ENCODE results near the gene MTG1. TPM values are rescaled to one million over a fixed set of nuclear protein-coding genes. Genes with fewer than 3 reads are reported as not detected.
A peak's percentile ranks its signal among the peaks of the same experiment; 100 is the strongest.

Gene MTG1
- total and polyA plus RNA-seq, 2 donors (not counting 1 experiment from before 2014, with no cell fraction given) = 90.0 to 117 TPM

DNA sequence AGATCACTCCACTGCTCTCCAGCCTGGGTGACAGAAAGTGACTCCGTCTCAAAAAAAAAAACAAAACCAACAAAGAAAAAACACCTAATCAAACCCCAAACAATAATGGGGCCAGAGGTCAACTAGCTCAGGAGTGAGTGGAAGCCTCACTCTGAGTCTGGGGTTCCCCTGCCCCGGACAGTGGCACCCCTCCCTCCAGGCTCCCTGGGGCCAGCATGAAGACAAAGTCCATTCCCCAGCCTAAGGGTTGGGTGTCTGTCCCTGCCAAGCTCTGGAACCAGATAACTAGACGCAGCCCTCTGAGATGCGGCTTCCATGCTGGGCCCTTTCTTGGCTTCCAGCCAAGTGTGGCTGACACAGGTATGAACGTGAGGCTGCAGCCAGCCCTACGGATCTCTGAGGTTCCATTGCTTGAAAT, 34.4 kb upstream of the MTG1 start:
- Histone ChIP-seq H3K27me3 (replicated peaks in 1 of 4; ENCODE audit: control extremely low read depth in 1 of 4, control insufficient read depth in 3 of 4, insufficient read depth in 4 of 4, low read length in 3 of 4) (no peaks in the 10 kb centered on the region), H3K9me3 (ENCODE audit: control extremely low read depth in 1 of 3, control insufficient read depth in 2 of 3, insufficient read depth in 1 of 3, low read length in 2 of 3) (peaks cover 0 to 17% (median 0%) of the 10 kb centered on the region in 3 donors), H3K27ac (ENCODE audit: low read length in 2 of 2) (no peak overlapping the region), H2AFZ (ENCODE audit: insufficient read depth, low read depth, low read length, poor library complexity, severe bottlenecking) (no peak overlapping the region), H3K36me3 (replicated peaks in 1 of 2; ENCODE audit: control extremely low read depth in 1 of 2, control insufficient read depth in 1 of 2, extremely low read depth in 1 of 2, insufficient read depth in 2 of 2, low read length in 1 of 2) (peaks cover 0 to 12% of the 10 kb centered on the region in 2 experiments), H4K20me1 (ENCODE audit: control insufficient read depth, insufficient read depth, low read length, poor library complexity, severe bottlenecking) (peaks cover 21% of the 10 kb centered on the region), H3K9ac (ENCODE audit: low read length) (no peak overlapping the region), H3K4me1 (ENCODE audit: control insufficient read depth in 2 of 2, insufficient read depth in 2 of 2, low read length in 2 of 2) (peaks cover 20 to 39% of the 10 kb centered on the region in 2 donors), H3K4me2 (replicated peaks; ENCODE audit: low read depth, low read length, poor library complexity, severe bottlenecking) (no peak overlapping the region), H3K4me3 (ENCODE audit: control extremely low read depth in 1 of 5, extremely low read depth in 1 of 5, insufficient read depth in 1 of 5, low read depth in 2 of 5, low read length in 4 of 5) (no peak overlapping the region), H3K79me2 (ENCODE audit: control insufficient read depth, insufficient read depth, low read length) (peaks cover 21% of the 10 kb centered on the region)
- Mint-ChIP-seq H3K4me1 (peaks cover 30% of the 10 kb centered on the region), H3K27me3 (no peaks in the 10 kb centered on the region), H3K9me3 (ENCODE audit: insufficient read depth) (no peaks in the 10 kb centered on the region), H3K27ac (no peak overlapping the region), H3K4me3 (no peak overlapping the region)
- CTCF ChIA-PET = interaction anchor here (1.0 to 1.2 kb wide), 2 partner anchors 10 to 160 kb away, joined by 3 read pairs; no protein-coding TSS in a partner anchor
- intact Hi-C loops (cut with micrococcal nuclease) = loop anchor here (5.0 kb wide), 1 partner anchor 52 kb away; the partner anchor contains the start of genes TUBGCP2 and ZNF511
- peak; percentile 41 for DNase-seq
- ATAC-seq (ENCODE audit: low read depth) = no peak
- whole genome bisulfite sequencing (ENCODE audit: insufficient coverage) = 72% methylated on average over 6 of the region's 6 CpGs
- POLR2A ChIA-PET = interaction anchor here (1.3 kb wide), 1 partner anchor 16 kb away, joined by 3 read pairs; no protein-coding TSS in a partner anchor
- TF ChIP-seq EZH2 (IDR thresholded peaks at IDR 0.05; ENCODE audit: borderline replicate concordance, insufficient read depth, low read depth, low read length, poor library complexity, severe bottlenecking) = no peak
- TF ChIP-seq, protein P1, sequence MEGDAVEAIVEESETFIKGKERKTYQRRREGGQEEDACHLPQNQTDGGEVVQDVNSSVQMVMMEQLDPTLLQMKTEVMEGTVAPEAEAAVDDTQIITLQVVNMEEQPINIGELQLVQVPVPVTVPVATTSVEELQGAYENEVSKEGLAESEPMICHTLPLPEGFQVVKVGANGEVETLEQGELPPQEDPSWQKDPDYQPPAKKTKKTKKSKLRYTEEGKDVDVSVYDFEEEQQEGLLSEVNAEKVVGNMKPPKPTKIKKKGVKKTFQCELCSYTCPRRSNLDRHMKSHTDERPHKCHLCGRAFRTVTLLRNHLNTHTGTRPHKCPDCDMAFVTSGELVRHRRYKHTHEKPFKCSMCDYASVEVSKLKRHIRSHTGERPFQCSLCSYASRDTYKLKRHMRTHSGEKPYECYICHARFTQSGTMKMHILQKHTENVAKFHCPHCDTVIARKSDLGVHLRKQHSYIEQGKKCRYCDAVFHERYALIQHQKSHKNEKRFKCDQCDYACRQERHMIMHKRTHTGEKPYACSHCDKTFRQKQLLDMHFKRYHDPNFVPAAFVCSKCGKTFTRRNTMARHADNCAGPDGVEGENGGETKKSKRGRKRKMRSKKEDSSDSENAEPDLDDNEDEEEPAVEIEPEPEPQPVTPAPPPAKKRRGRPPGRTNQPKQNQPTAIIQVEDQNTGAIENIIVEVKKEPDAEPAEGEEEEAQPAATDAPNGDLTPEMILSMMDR (IDR thresholded peaks at IDR 0.05) = no peak

DNA sequence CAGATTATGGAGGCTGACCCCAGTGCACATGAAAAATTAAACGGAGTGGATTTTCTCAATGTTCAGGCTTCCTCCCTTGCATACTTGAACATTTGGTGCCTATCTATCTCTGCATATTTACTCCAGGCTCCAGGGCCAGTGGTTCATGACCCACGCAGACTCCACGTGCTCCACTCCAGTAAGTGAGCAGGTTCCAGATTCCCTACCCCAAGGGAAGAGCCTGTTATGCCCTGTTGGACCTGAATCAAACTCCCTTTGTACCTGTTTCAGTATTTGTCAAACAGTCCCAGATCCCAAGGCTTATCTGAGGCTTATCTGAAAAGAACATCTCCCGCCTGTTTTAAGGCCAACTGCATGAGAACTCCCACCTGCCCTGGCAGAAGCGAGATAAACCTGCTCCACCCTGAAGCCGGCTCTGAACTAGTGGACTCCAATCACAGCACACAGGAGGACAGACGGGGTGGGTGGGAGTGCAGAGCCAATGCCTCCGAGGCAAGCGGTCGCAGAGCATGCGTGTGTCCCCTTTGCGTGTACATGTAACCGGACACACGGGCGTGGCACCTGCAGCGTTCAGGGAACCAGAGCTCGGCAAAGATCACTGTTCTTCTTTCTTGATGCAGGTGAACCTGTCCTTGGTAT, 33.9 kb upstream of the MTG1 start:
- peak overlapping the region; percentile 74 for H3K27ac Mint-ChIP-seq

More for the DNA sequence above, 33.9 kb upstream of the MTG1 start:
- H3K4me1 ChIP-seq (ENCODE audit: control insufficient read depth in 2 of 2, insufficient read depth in 2 of 2, low read length in 2 of 2) = peaks cover 20 to 37% of the 10 kb centered on the region in 2 donors
- Mint-ChIP-seq H3K4me1 (peaks cover 30% of the 10 kb centered on the region), H3K9me3 (ENCODE audit: insufficient read depth) (no peaks in the 10 kb centered on the region), H3K27me3 (no peaks in the 10 kb centered on the region), H3K4me3 (no peak overlapping the region)
- WGBS (ENCODE audit: insufficient coverage) = 91% methylated on average over 17 of the region's 17 CpGs
- H3K4me3 ChIP-seq (ENCODE audit: control extremely low read depth in 1 of 5, extremely low read depth in 1 of 5, insufficient read depth in 1 of 5, low read depth in 2 of 5, low read length in 4 of 5) = no peak overlapping the region
- CTCF ChIA-PET = interaction anchor here (1.3 kb wide), 1 partner anchor 30 kb away, joined by 5 read pairs; no protein-coding TSS in a partner anchor
- intact Hi-C loops (cut with micrococcal nuclease) = loop anchor here (5.0 kb wide), 1 partner anchor 53 kb away; the partner anchor contains the start of genes TUBGCP2 and ZNF511
- H3K9ac ChIP-seq (ENCODE audit: low read length) = no peak overlapping the region
- H3K27me3 ChIP-seq (replicated peaks in 1 of 4; ENCODE audit: control extremely low read depth in 1 of 4, control insufficient read depth in 3 of 4, insufficient read depth in 4 of 4, low read length in 3 of 4) = no peaks in the 10 kb centered on the region
- H3K9me3 ChIP-seq (ENCODE audit: control extremely low read depth in 1 of 3, control insufficient read depth in 2 of 3, insufficient read depth in 1 of 3, low read length in 2 of 3) = peaks cover 0 to 17% (median 0%) of the 10 kb centered on the region in 3 donors
- peaks cover 16% of the 10 kb centered on the region for H3K79me2 ChIP-seq (ENCODE audit: control insufficient read depth, insufficient read depth, low read length)
- H3K27ac ChIP-seq (ENCODE audit: low read length in 2 of 2) = no peak overlapping the region
- no peak for ATAC-seq (ENCODE audit: low read depth)
- TF ChIP-seq, protein P1 (IDR thresholded peaks at IDR 0.05) = no peak
- no peak for TF ChIP-seq EZH2 (IDR thresholded peaks at IDR 0.05; ENCODE audit: borderline replicate concordance, insufficient read depth, low read depth, low read length, poor library complexity, severe bottlenecking)
- no peak overlapping the region for H3K4me2 ChIP-seq (replicated peaks; ENCODE audit: low read depth, low read length, poor library complexity, severe bottlenecking)
- no peak for DNase-seq
- POLR2A ChIA-PET = interaction anchor here (1.3 kb wide), 1 partner anchor 15 kb away, joined by 3 read pairs; no protein-coding TSS in a partner anchor
- H2AFZ ChIP-seq (ENCODE audit: insufficient read depth, low read depth, low read length, poor library complexity, severe bottlenecking) = no peak overlapping the region
- peaks cover 21% of the 10 kb centered on the region for H4K20me1 ChIP-seq (ENCODE audit: control insufficient read depth, insufficient read depth, low read length, poor library complexity, severe bottlenecking)
- H3K36me3 ChIP-seq (replicated peaks in 1 of 2; ENCODE audit: control extremely low read depth in 1 of 2, control insufficient read depth in 1 of 2, extremely low read depth in 1 of 2, insufficient read depth in 2 of 2, low read length in 1 of 2) = peaks cover 0 to 13% of the 10 kb centered on the region in 2 experiments

Measured in B cell (primary cell).